Choroid plexus epithelial cell (primary cell): ENCODE data around the gene CREG2.

Source experiments
- DNase-seq: peaks from one replicate; pipeline ENCODE4 v3.0.0-alpha.2; 2010; ENCODE audit warnings: low read depth
- H3K4me3 ChIP-seq: 2 replicates; pipeline ENCODE4 v1.5.1; 2011; ENCODE audit warnings: low read depth, mild to moderate bottlenecking, control low read depth, low read length, moderate library complexity
- CTCF ChIP-seq: conservative IDR thresholded peaks from 2 replicates; pipeline ENCODE4 v1.5.1; 2011; ENCODE audit warnings: low read depth, mild to moderate bottlenecking, control low read depth, inconsistent platforms, low read length, moderate library complexity

CREG2 gene

DNA sequence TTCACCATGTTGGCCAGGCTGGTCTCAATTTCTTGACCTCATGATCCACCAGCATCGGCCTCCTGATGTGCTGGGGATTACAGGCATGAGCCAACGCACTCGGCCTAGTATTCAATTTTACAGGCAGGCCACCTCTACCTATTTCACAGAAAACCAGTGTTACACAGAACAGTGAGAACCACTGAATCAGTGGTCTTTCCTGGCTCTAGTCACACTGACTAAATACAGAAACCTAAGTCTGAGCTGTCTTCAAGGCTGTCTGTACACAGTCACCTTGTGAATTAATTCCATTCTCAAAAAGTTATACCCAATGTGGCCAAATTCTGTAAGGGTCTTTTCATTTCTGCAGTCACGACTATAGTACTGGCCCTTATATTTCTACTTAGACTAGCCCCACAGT, 82.3 kb downstream of the CREG2 start:
- no peak for TF ChIP-seq CTCF
- no peak for DNase-seq
- H3K4me3 ChIP-seq, result no peak overlapping the region

DNA sequence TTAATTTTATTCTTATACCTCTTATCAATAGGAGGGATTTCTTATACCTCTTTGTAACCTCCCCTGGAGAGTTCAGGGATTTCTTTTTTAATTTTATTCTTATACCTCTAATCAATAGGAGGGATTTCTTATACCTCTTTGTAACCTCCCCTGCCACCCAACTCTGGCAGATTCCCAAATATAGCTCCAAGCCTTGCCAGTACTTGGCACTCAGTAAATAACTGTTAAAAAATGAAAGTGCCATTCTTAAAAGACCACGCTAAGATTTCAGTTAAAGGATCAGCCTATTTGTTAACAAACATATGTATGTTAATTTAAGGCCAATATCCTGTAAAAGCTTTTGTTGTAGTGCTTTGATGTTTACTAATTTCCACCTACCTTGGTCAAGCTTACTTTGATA, 83.6 kb downstream of the CREG2 start:
- no peak overlapping the region for H3K4me3 ChIP-seq
- no peak for TF ChIP-seq CTCF

GRCh38 chr2:101302016-101302415, 85.3 kb downstream of the CREG2 start:
- no peak overlapping the region for H3K4me3 ChIP-seq
- no peak for DNase-seq
- TF ChIP-seq CTCF, result no peak

More for the DNA sequence above, 83.6 kb downstream of the CREG2 start:
- DNase-seq, result no peak

DNA sequence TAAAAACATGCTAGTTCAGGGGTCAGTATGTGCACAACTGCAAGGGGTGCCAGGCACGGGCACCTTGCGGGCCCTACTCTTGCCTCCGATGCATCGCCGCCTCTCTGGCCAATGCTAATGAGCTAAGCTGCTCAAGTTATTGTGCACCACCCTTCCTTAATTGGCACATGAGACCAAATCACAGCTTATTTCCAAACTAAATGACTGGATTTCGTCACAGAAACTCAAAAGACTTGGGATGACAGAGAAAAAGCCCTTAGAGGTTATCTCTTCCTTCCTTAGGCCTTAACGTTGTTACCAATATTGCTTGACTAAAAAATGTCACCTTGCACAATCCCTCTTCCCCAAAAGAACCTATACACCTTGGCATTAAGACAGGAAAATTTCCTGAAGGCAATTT, 86.5 kb downstream of the CREG2 start:
- no peak for TF ChIP-seq CTCF
- DNase-seq, result no peak
- no peak overlapping the region for H3K4me3 ChIP-seq

GRCh38 chr2:101300164-101300563, 87.1 kb downstream of the CREG2 start:
- TF ChIP-seq CTCF, result no peak
- no peak overlapping the region for H3K4me3 ChIP-seq
- no peak for DNase-seq

GRCh38 chr2:101299604-101300003, 87.7 kb downstream of the CREG2 start:
- DNase-seq, result no peak

DNA sequence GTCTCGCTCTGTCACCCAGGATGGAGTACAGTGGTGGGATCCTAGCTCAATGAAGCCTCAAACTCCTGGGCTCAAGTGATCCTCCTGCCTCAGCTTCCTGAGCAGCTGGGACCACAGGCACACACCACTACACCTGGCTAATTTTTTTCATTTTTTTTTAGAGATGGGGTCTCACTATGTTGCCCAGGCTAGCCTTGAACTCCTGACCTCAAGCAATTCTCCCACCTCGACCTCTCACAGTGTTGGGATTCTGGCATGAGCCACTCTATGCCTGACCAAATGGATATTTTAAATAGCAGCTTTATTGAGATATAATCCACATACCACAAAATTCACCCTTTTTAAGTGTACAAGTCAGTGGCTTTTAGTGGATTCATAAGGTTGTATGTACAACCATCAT, 89.9 kb downstream of the CREG2 start:
- no peak for DNase-seq
- TF ChIP-seq CTCF, result no peak
- H3K4me3 ChIP-seq, result no peak overlapping the region

More at GRCh38 chr2:101299604-101300003, 87.7 kb downstream of the CREG2 start:
- H3K4me3 ChIP-seq, result no peak overlapping the region
- no peak for TF ChIP-seq CTCF
